Right lobe of liver (tissue), 4 donors: ENCODE measurements around the gene TXNDC2.

ENCODE experiments used
- POLR2A ChIP-seq: fragments of 450-650 bp; IDR thresholded peaks from one replicate; pipeline ENCODE4 v1.6.1; 2017; ENCODE audit warnings: antibody characterized with exemption, mild to moderate bottlenecking
- TF ChIP-seq, protein P1 (sequence below), 4 donors: fragments of 200-600 bp in 3 of 4; fragments of 450-650 bp in 1 of 4; IDR thresholded peaks; one replicate each; pipeline versions ENCODE4 v1.5.1 to v1.8.0; 2016 to 2022; ENCODE audit warnings: antibody characterized with exemption in 4 of 4, mild to moderate bottlenecking in 2 of 4
- donor health status: DM: no; HTN: no; CAD: no.
- donor health status: DM: no; HTN: no; CAD: no.
- donor health status: DM: no; HTN: yes; CAD: no.

DNA sequence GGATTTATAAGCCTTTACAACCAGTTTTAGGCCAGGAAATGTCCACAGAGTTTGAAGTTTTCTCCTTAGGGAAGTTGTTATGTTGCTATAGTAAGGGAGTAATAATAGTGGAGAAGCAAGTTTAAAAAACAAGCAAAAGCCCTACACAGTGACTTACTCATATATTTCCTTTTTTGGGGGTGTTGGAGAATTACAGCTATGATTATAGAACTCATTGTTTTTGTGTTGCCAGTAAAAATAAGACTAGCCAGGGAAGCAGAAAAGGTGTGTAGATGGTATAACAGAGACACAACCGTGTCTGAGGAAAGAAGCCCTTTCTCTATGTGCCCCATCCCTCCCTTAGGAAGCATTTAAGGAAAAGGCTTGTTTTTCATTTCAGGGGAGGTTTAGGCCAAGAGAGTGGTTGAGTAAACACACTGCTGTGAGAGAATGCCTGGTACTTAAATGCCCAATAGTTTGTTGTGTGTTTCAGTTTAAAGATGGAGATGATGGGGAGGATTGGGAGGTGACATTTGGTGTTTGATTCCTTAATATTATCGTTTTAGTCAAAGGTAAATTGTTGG lies 30.4 kb downstream of the TXNDC2 start:
- TF ChIP-seq, protein P1, sequence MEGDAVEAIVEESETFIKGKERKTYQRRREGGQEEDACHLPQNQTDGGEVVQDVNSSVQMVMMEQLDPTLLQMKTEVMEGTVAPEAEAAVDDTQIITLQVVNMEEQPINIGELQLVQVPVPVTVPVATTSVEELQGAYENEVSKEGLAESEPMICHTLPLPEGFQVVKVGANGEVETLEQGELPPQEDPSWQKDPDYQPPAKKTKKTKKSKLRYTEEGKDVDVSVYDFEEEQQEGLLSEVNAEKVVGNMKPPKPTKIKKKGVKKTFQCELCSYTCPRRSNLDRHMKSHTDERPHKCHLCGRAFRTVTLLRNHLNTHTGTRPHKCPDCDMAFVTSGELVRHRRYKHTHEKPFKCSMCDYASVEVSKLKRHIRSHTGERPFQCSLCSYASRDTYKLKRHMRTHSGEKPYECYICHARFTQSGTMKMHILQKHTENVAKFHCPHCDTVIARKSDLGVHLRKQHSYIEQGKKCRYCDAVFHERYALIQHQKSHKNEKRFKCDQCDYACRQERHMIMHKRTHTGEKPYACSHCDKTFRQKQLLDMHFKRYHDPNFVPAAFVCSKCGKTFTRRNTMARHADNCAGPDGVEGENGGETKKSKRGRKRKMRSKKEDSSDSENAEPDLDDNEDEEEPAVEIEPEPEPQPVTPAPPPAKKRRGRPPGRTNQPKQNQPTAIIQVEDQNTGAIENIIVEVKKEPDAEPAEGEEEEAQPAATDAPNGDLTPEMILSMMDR (IDR thresholded peaks at IDR 0.05): no peak
- no peak for TF ChIP-seq POLR2A
